ENCODE measurements around the gene NDUFB8.

Gene NDUFB8

DNA sequence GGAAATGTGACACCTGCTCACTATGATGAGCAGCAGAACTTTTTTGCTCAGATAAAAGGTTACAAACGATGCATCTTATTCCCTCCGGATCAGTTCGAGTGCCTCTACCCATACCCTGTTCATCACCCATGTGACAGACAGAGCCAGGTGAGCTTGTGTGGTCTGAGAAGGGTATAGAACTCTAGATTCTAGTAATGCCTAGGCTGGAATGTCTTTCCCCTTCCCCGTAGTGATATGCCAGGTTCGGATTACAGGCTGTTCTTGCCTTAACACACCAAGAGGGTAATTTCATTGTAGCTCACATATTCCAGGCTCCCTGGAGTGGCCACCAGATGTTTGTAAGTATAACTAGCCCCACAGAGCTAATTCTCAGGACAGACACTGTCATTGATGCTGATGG, 15.3 kb upstream of the NDUFB8 start:
- TF ChIP-seq, protein P1, sequence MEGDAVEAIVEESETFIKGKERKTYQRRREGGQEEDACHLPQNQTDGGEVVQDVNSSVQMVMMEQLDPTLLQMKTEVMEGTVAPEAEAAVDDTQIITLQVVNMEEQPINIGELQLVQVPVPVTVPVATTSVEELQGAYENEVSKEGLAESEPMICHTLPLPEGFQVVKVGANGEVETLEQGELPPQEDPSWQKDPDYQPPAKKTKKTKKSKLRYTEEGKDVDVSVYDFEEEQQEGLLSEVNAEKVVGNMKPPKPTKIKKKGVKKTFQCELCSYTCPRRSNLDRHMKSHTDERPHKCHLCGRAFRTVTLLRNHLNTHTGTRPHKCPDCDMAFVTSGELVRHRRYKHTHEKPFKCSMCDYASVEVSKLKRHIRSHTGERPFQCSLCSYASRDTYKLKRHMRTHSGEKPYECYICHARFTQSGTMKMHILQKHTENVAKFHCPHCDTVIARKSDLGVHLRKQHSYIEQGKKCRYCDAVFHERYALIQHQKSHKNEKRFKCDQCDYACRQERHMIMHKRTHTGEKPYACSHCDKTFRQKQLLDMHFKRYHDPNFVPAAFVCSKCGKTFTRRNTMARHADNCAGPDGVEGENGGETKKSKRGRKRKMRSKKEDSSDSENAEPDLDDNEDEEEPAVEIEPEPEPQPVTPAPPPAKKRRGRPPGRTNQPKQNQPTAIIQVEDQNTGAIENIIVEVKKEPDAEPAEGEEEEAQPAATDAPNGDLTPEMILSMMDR (IDR thresholded peaks at IDR 0.05; ENCODE audit: insufficient read depth, low read depth, low read length, missing control alignments): no peak
- DNase-seq (ENCODE audit: low read depth): no peak
- H3K4me3 ChIP-seq (ENCODE audit: low read length): no peak overlapping the region

- no peak for DNase-seq (ENCODE audit: low read depth)
- TF ChIP-seq, protein P1 (IDR thresholded peaks at IDR 0.05; ENCODE audit: insufficient read depth, low read depth, low read length, missing control alignments): no peak
- no peak overlapping the region for H3K4me3 ChIP-seq (ENCODE audit: low read length)
Measured at GRCh38 chr10:100537475-100537874, 7.8 kb upstream of the NDUFB8 start.

GRCh38 chr10:100535715-100536353, 6.2 kb upstream of the NDUFB8 start, which contains the start of gene HIF1AN:
Gene HIF1AN, plus strand, starts transcription at chr10:100535943. Its CDS starts 16 bp downstream, at chr10:100535959.
- H3K4me3 ChIP-seq (ENCODE audit: low read length): peak within 1 kb of the TSS; percentile 88
- TF ChIP-seq, protein P1 (IDR thresholded peaks at IDR 0.05; ENCODE audit: insufficient read depth, low read depth, low read length, missing control alignments): peak; percentile 96
- DNase-seq (ENCODE audit: low read depth): peak; percentile 93

GRCh38 chr10:100535338-100535714, 5.7 kb upstream of the NDUFB8 start:
- H3K4me3 ChIP-seq (ENCODE audit: low read length): peak overlapping the region; percentile 88
- TF ChIP-seq, protein P1 (IDR thresholded peaks at IDR 0.05; ENCODE audit: insufficient read depth, low read depth, low read length, missing control alignments): no peak
- DNase-seq (ENCODE audit: low read depth): no peak

DNA sequence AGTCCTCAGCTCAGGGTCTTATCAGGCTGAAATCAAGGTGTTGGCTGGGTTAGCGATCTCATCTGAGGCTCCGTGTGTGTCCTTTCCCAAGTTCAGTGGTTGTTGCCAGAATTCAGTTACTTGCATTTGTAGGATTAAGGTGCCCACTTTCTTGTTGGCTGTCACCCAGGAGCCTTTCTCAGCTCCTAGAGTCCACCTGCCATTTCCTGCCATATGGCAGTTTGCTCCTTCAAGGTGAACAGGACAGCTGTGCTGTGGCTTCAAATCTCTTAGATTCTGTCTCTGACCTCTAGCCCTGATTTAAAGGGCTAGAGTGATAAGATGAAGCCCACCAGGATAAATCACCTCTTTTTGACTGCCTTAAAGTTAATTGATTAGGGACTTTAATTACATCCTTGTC, 5.1 kb upstream of the NDUFB8 start:
- no peak for DNase-seq (ENCODE audit: low read depth)
- TF ChIP-seq, protein P1 (IDR thresholded peaks at IDR 0.05; ENCODE audit: insufficient read depth, low read depth, low read length, missing control alignments): no peak
- no peak overlapping the region for H3K4me3 ChIP-seq (ENCODE audit: low read length)

GRCh38 chr10:100531761-100532160, 2.1 kb upstream of the NDUFB8 start:
- H3K4me3 ChIP-seq (ENCODE audit: low read length): no peak overlapping the region
- TF ChIP-seq, protein P1 (IDR thresholded peaks at IDR 0.05; ENCODE audit: insufficient read depth, low read depth, low read length, missing control alignments): no peak
- DNase-seq (ENCODE audit: low read depth): no peak

DNA sequence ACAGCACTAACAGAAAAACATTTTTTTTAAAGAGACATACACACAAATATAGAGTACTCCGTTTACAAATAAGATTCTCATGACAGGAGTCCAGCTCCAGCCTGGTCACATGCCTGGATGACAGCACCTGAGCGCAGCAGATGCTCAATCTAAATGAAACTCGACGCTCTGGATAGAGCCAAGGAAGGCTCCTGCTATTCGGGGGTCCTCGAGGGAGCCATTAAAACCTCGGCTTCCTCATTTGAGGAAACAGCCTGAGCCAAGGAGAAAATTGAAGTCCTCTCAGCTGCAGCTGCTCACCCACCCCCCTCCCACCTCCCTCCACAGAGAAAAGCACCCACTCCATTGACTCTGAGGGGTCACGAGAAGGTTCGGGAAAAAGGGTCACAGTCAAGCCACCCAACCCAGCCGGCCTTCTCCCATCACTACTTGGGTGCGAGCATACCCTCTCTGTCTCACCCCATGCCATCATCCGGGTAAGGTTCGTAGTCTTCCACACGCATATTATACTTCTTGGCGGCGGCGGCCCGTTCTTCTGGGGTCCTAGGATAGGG, 673 bp downstream of the NDUFB8 start:
- peak overlapping the region; percentile 89 for H3K4me3 ChIP-seq (ENCODE audit: low read length)
- TF ChIP-seq, protein P1 (IDR thresholded peaks at IDR 0.05; ENCODE audit: insufficient read depth, low read depth, low read length, missing control alignments): no peak
- no peak for DNase-seq (ENCODE audit: low read depth)

All from epithelial cell of esophagus (primary cell).